Gastrocnemius medialis (tissue), 4 donors: ENCODE results near the gene SP2.

Experiments
- POLR2A ChIP-seq, 2 donors: fragments of 450-650 bp; IDR thresholded peaks; one replicate each; pipeline ENCODE4 v1.6.1; 2017; ENCODE audit warnings: antibody characterized with exemption in 2 of 2, mild to moderate bottlenecking in 2 of 2, moderate library complexity in 2 of 2
- TF ChIP-seq, protein P1 (sequence below), 5 experiments: fragments of 450-650 bp in 3 of 5; fragments of 200-600 bp in 2 of 5; sonication (generic) in 2 of 5; IDR thresholded peaks in 4 of 5; conservative IDR thresholded peaks in 1 of 5; 1 replicate in 4 of 5; 2 replicates in 1 of 5; pipeline ENCODE4 v1.5.1; 2016 to 2019; ENCODE audit warnings: antibody characterized with exemption in 5 of 5, mild to moderate bottlenecking in 3 of 5, moderate library complexity in 3 of 5

DNA sequence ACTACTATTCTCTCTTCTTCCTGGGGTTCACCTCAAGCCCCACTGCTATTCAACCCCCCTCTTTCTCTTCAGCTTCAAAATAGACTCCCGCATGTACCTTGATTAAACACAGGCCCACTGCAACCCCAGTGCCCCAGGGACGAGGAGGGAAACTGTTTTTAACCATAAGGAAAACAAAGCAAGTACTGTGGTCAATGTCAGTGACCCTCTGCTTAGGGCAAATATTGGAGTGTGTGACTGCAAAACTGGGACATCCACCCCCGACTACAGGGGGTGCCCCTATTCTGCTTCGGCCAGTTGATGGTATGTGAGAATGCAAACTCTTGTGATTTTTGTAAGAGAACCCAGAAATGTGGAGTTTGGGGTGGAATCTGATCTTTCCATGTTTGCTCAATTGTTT lies 35.8 kb downstream of the SP2 start:
- TF ChIP-seq, protein P1, sequence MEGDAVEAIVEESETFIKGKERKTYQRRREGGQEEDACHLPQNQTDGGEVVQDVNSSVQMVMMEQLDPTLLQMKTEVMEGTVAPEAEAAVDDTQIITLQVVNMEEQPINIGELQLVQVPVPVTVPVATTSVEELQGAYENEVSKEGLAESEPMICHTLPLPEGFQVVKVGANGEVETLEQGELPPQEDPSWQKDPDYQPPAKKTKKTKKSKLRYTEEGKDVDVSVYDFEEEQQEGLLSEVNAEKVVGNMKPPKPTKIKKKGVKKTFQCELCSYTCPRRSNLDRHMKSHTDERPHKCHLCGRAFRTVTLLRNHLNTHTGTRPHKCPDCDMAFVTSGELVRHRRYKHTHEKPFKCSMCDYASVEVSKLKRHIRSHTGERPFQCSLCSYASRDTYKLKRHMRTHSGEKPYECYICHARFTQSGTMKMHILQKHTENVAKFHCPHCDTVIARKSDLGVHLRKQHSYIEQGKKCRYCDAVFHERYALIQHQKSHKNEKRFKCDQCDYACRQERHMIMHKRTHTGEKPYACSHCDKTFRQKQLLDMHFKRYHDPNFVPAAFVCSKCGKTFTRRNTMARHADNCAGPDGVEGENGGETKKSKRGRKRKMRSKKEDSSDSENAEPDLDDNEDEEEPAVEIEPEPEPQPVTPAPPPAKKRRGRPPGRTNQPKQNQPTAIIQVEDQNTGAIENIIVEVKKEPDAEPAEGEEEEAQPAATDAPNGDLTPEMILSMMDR (IDR thresholded peaks at IDR 0.05 in 4 of 5, conservative IDR thresholded peaks at IDR 0.05 in 1 of 5), result no peak
- TF ChIP-seq POLR2A (IDR thresholded peaks at IDR 0.05), result no peak
